Fibroblast of lung (primary cell): ENCODE results near the gene FSTL5.

Experiments used
- EZH2 ChIP-seq: IDR thresholded peaks from 2 replicates; pipeline ENCODE4 v1.5.1; 2012; ENCODE audit warnings: low read length, control low read depth, mild to moderate bottlenecking; ENCODE audit errors: missing control alignments
- TF ChIP-seq, protein P1 (sequence below), 2 donors: IDR thresholded peaks in 1 of 2; conservative IDR thresholded peaks in 1 of 2; 1 replicate in 1 of 2; 2 replicates in 1 of 2; pipeline ENCODE4 v1.5.1; 2011 to 2012; ENCODE audit warnings: low read length in 2 of 2, control low read depth in 1 of 2, inconsistent platforms in 1 of 2, low read depth in 1 of 2, mild to moderate bottlenecking in 1 of 2

DNA sequence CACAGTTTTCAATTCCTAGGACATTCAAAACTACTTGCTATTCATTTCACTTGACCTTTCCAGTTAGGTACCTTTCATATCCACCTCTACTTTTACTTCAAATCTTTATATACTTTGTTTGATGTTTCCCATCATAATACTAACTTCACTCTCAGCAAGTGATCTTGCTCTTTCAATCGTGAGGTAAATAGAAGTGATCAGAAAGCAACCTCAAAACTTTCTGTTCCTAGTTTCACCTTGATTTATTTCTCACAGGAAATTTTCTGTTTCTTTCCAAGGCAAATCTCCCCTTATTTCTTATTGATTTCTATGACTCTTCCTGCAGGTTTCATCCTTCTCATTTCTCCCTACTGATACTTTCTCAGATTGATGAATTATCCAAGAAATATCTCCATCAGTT lies 623.5 kb downstream of the FSTL5 start:
- TF ChIP-seq, protein P1, sequence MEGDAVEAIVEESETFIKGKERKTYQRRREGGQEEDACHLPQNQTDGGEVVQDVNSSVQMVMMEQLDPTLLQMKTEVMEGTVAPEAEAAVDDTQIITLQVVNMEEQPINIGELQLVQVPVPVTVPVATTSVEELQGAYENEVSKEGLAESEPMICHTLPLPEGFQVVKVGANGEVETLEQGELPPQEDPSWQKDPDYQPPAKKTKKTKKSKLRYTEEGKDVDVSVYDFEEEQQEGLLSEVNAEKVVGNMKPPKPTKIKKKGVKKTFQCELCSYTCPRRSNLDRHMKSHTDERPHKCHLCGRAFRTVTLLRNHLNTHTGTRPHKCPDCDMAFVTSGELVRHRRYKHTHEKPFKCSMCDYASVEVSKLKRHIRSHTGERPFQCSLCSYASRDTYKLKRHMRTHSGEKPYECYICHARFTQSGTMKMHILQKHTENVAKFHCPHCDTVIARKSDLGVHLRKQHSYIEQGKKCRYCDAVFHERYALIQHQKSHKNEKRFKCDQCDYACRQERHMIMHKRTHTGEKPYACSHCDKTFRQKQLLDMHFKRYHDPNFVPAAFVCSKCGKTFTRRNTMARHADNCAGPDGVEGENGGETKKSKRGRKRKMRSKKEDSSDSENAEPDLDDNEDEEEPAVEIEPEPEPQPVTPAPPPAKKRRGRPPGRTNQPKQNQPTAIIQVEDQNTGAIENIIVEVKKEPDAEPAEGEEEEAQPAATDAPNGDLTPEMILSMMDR (conservative IDR thresholded peaks at IDR 0.05 in 1 of 2, IDR thresholded peaks at IDR 0.05 in 1 of 2; ENCODE audit: low read depth in 1 of 2, low read length in 2 of 2): no peak
- no peak for TF ChIP-seq EZH2
